Prostate gland (tissue), 2 donors: Measurements from ENCODE around the gene AKAP10. TPM values are rescaled to one million over a fixed set of nuclear protein-coding genes. Genes with fewer than 3 reads are reported as not detected.
A peak's percentile ranks its signal among the peaks of the same experiment; 100 is the strongest.

ENCODE experiments used
- DNase-seq: peaks from one replicate; pipeline ENCODE4 v3.0.0-alpha.2; 2019; ENCODE audit warnings: low spot score
- H3K27ac ChIP-seq, 2 donors: fragments of 200-600 bp; sonication (generic); 2 replicates each; pipeline ENCODE4 v1.5.1; 2017 to 2019
- H3K27me3 ChIP-seq: fragments of 200-600 bp; sonication (generic); replicated peaks from 2 replicates; pipeline ENCODE4 v1.5.1; 2019; ENCODE audit not compliant: insufficient read depth
- H3K36me3 ChIP-seq, 2 donors: fragments of 200-600 bp; sonication (generic); 1 replicate in 1 of 2; 2 replicates in 1 of 2; pipeline versions ENCODE4 v1.5.1 to v1.8.1; 2017 to 2019
- H3K4me1 ChIP-seq: fragments of 200-600 bp; sonication (generic); replicated peaks from 2 replicates; pipeline ENCODE4 v1.5.1; 2019
- H3K4me3 ChIP-seq, 2 donors: fragments of 200-600 bp; sonication (generic); 2 replicates each; pipeline ENCODE4 v1.5.1; 2017 to 2019
- H3K9me3 ChIP-seq: fragments of 200-600 bp; sonication (generic); 2 replicates; pipeline ENCODE4 v1.5.1; 2017
- CTCF ChIP-seq, 4 experiments: fragments of 200-600 bp in 2 of 4; fragments of 450-650 bp in 2 of 4; sonication (generic) in 2 of 4; IDR thresholded peaks; 1 replicate in 3 of 4; 2 replicates in 1 of 4; pipeline ENCODE4 v1.5.1; 2016 to 2019; ENCODE audit warnings: antibody characterized with exemption in 4 of 4, mild to moderate bottlenecking in 2 of 4, moderate library complexity in 2 of 4
- POLR2A ChIP-seq: fragments of 450-650 bp; IDR thresholded peaks from one replicate; pipeline ENCODE4 v1.6.1; 2016; ENCODE audit warnings: antibody characterized with exemption, mild to moderate bottlenecking
- POLR2AphosphoS5 ChIP-seq: sonication (generic); formaldehyde crosslinking; IDR thresholded peaks from one replicate; pipeline ENCODE4 v1.6.1; 2017; ENCODE audit warnings: antibody characterized with exemption
- WGBS: methylation state at CpG from one replicate; pipeline ENCODE4 v1.1.5; 2018; 5-methylcytosine and 5-hydroxymethylcytosine counted together
- intact Hi-C: fragments of 100-400 bp; cut with DNase I; formaldehyde crosslinking; loops from one replicate; pipeline ENCODE4 v1.14.2; 2022
- total RNA-seq, 2 donors: library from RNA; depleted of rRNA; stranded (reverse); fragments of >200 nt; gene quantifications; one replicate each; pipeline ENCODE4 v1.1.0, GENCODE V29; 2016

Gene AKAP10
- total RNA-seq, 2 donors from 2014 or later: 26.8 to 31.7 TPM

- DNase-seq: no peak
- H3K4me3 ChIP-seq: no peak overlapping the region
- H3K36me3 ChIP-seq: no peaks in the 10 kb centered on the region
- H3K27ac ChIP-seq: no peak overlapping the region
- TF ChIP-seq POLR2A: no peak
- TF ChIP-seq POLR2AphosphoS5: no peak
- no peak for TF ChIP-seq CTCF (IDR thresholded peaks at IDR 0.05)
- H3K27me3 ChIP-seq: no peaks in the 10 kb centered on the region
- intact Hi-C loops: no loop called here
- H3K4me1 ChIP-seq: no peaks in the 10 kb centered on the region
- no peaks in the 10 kb centered on the region for H3K9me3 ChIP-seq
- 89% methylated on average over 5 of the region's 5 CpGs for WGBS
Observed at GRCh38 chr17:19904924-19905323, 72.7 kb downstream of the AKAP10 start.

GRCh38 chr17:19904412-19904811 lies 73.2 kb downstream of the AKAP10 start:
- intact Hi-C loops: no loop called here
- H3K27ac ChIP-seq: no peak overlapping the region

GRCh38 chr17:19900809-19901208 lies 76.8 kb downstream of the AKAP10 start:
- no peaks in the 10 kb centered on the region for H3K36me3 ChIP-seq
- no peaks in the 10 kb centered on the region for H3K27me3 ChIP-seq
- H3K4me3 ChIP-seq: no peak overlapping the region
- no peaks in the 10 kb centered on the region for H3K4me1 ChIP-seq
- DNase-seq: no peak
- 92% methylated on average over 2 of the region's 2 CpGs for WGBS
- no peak for TF ChIP-seq POLR2AphosphoS5
- TF ChIP-seq POLR2A: no peak
- TF ChIP-seq CTCF (IDR thresholded peaks at IDR 0.05): no peak
- H3K27ac ChIP-seq: no peak overlapping the region
- H3K9me3 ChIP-seq: no peaks in the 10 kb centered on the region
- intact Hi-C loops: no loop called here

More at GRCh38 chr17:19904412-19904811, 73.2 kb downstream of the AKAP10 start:
- no peak overlapping the region for H3K4me3 ChIP-seq
- DNase-seq: no peak
- H3K27me3 ChIP-seq: no peaks in the 10 kb centered on the region
- no peaks in the 10 kb centered on the region for H3K4me1 ChIP-seq
- no peaks in the 10 kb centered on the region for H3K9me3 ChIP-seq
- H3K36me3 ChIP-seq: no peaks in the 10 kb centered on the region
- TF ChIP-seq CTCF (IDR thresholded peaks at IDR 0.05) (no peak), POLR2AphosphoS5 (no peak), POLR2A (no peak)

- no peak for DNase-seq
- TF ChIP-seq POLR2A (no peak), POLR2AphosphoS5 (no peak), CTCF (IDR thresholded peaks at IDR 0.05) (no peak)
- no peaks in the 10 kb centered on the region for H3K36me3 ChIP-seq
- WGBS: 64% methylated on average over 2 of the region's 2 CpGs
- no peaks in the 10 kb centered on the region for H3K9me3 ChIP-seq
- intact Hi-C loops: no loop called here
- H3K4me1 ChIP-seq: no peaks in the 10 kb centered on the region
- H3K4me3 ChIP-seq: no peak overlapping the region
- peak overlapping the region in 1 of 2 donors; percentile 25 for H3K27ac ChIP-seq
- H3K27me3 ChIP-seq: no peaks in the 10 kb centered on the region
Observed at GRCh38 chr17:19897903-19898302, 79.7 kb downstream of the AKAP10 start.

- H3K9me3 ChIP-seq: no peaks in the 10 kb centered on the region
- DNase-seq: peak; percentile 61
- TF ChIP-seq CTCF (IDR thresholded peaks at IDR 0.05) (no peak), POLR2A (no peak), POLR2AphosphoS5 (no peak)
- H3K27ac ChIP-seq: peak overlapping the region in 1 of 2 donors; percentile 25
- no peaks in the 10 kb centered on the region for H3K36me3 ChIP-seq
- WGBS: 49% methylated on average over 8 of the region's 8 CpGs
- H3K4me3 ChIP-seq: no peak overlapping the region
- no peaks in the 10 kb centered on the region for H3K27me3 ChIP-seq
- intact Hi-C loops: no loop called here
- H3K4me1 ChIP-seq: no peaks in the 10 kb centered on the region
Observed at GRCh38 chr17:19897090-19897837, 80.4 kb downstream of the AKAP10 start.
